GM12891 (cell line): ENCODE results near the gene PALM3.
"Not testable (repeated sequence)": the region's sequence is repeated elsewhere in the genome, so short reads cannot be mapped to it uniquely, and the experiment has no call there.

Source experiments
- DNase-seq: peaks from one replicate; pipeline ENCODE4 v3.0.0; 2011; ENCODE audit warnings: low spot score; ENCODE audit not compliant: insufficient read length
- FAIRE-seq: peaks from 2 replicates; lab custom pipeline; 2011; peaks lifted over from hg19 to GRCh38; lab: Jason Lieb, UNC
- PAX5 ChIP-seq: IDR thresholded peaks from 2 replicates; pipeline ENCODE4 v1.6.1; 2011; ENCODE audit warnings: low read length, moderate library complexity, mild to moderate bottlenecking; ENCODE audit not compliant: insufficient read depth, severe bottlenecking
- POLR2A ChIP-seq: IDR thresholded peaks from 2 replicates; pipeline ENCODE4 v1.6.1; 2011; ENCODE audit warnings: low read depth, low read length, control low read depth
- POLR2AphosphoS5 ChIP-seq: IDR thresholded peaks from 2 replicates; pipeline ENCODE4 v1.6.1; 2011; ENCODE audit warnings: low read depth, low read length, control low read depth
- POU2F2 ChIP-seq: IDR thresholded peaks from 2 replicates; pipeline ENCODE4 v1.6.1; 2011; ENCODE audit warnings: low read depth, mild to moderate bottlenecking, control low read depth, low read length, moderate library complexity
- SPI1 ChIP-seq: IDR thresholded peaks from 2 replicates; pipeline ENCODE4 v1.6.1; 2011; ENCODE audit warnings: low read depth, low read length, control low read depth
- TAF1 ChIP-seq: IDR thresholded peaks from 2 replicates; pipeline ENCODE4 v1.6.1; 2011; ENCODE audit warnings: low read depth, low read length, control low read depth

PALM3 gene

GRCh38 chr19:14054099-14054498, 7.8 kb downstream of the PALM3 start:
- no peak for FAIRE-seq

GRCh38 chr19:14053500-14053899, 8.4 kb downstream of the PALM3 start:
- FAIRE-seq = no peak
- DNase-seq = no peak
- TF ChIP-seq POLR2AphosphoS5 = 0 out of 2 replicates have a peak, but pooled peaks have one; percentile 6
- no peak for TF ChIP-seq POU2F2
- no peak for TF ChIP-seq SPI1
- TF ChIP-seq POLR2A = peak; percentile 18; the same call in 1 of the 2 replicates

More at GRCh38 chr19:14054099-14054498, 7.8 kb downstream of the PALM3 start:
- DNase-seq = no peak
- no peak for TF ChIP-seq POLR2AphosphoS5
- no peak for TF ChIP-seq SPI1
- no peak for TF ChIP-seq PAX5
- no peak for TF ChIP-seq TAF1
- no peak for TF ChIP-seq POU2F2
- no peak for TF ChIP-seq POLR2A

GRCh38 chr19:14053032-14053431, 8.8 kb downstream of the PALM3 start:
- TF ChIP-seq POU2F2 = no peak
- TF ChIP-seq POLR2AphosphoS5 = no peak
- no peak for TF ChIP-seq PAX5
- no peak for TF ChIP-seq SPI1
- TF ChIP-seq POLR2A = no peak
- no peak for TF ChIP-seq TAF1
- no peak for DNase-seq
- no peak for FAIRE-seq

GRCh38 chr19:14052470-14052869, 9.4 kb downstream of the PALM3 start:
- no peak for FAIRE-seq
- TF ChIP-seq TAF1 (no peak), PAX5 (no peak), POLR2A (no peak), POU2F2 (no peak), SPI1 (no peak), POLR2AphosphoS5 (no peak)
- no peak for DNase-seq

- TF ChIP-seq SPI1 (no peak), POU2F2 (no peak), TAF1 (no peak), POLR2AphosphoS5 (no peak), POLR2A (no peak), PAX5 (no peak)
- DNase-seq (no peak), FAIRE-seq (no peak)
Measured at GRCh38 chr19:14051980-14052379, 9.9 kb downstream of the PALM3 start.

GRCh38 chr19:14050961-14051360, 10.9 kb downstream of the PALM3 start:
- not testable (repeated sequence) for DNase-seq, FAIRE-seq

DNA sequence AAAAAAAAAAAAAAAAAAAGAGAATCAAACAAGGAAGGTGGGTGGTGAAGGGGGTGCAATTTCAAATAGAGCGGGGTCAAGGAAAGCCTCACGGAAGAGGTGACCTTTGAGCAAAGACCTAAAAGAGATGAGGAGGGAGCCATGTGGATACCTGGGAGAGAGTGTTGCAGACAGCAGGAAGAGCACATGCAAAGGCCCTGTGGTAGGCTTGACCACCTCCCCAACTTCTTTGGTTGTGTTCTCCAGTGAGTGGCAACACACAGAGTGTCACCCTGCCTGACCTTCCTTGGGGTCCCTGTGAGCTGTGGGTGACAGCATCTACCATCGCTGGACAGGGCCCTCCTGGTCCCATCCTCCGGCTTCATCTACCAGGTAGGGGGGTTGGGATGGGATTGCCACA, 11.4 kb downstream of the PALM3 start:
- no peak for DNase-seq
- TF ChIP-seq SPI1 = no peak
- TF ChIP-seq POU2F2 = no peak
- no peak for TF ChIP-seq PAX5
- TF ChIP-seq POLR2AphosphoS5 = no peak
- no peak for TF ChIP-seq POLR2A
- no peak for TF ChIP-seq TAF1
- no peak for FAIRE-seq

DNA sequence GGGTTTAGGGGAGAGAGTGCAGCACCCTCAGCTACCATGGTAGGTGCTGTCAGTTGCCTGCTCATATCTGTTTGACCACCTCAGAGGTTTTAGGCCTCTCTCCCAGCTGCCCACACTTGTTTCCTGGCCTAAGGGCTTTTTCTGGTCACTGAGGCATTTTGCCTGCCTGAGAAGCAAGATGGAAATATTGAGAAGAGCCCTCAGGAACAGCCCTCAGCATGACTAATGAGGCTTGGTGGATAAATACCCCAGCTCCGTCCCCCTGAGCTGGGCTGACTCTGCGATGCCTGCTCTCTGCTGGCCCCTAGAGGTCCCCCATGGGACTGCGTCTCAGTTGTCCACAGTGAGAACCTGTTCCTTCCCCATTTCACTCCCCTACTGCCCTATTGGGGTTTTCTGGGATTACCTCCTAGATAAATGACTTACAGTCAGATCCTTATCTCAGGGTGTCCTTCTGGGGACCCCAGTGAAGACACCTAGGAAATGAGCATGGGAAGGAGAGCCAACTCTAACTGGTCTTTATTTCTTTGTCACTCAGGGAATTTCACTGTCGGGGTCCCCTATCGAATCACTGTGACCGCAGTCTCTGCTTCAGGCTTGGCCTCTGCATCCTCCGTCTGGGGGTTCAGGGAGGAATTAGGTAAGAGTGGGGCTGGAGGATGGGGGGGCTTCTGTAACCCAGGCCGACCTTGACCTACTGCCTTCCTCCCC, 13.3 kb downstream of the PALM3 start:
- FAIRE-seq (peak; percentile 70), DNase-seq (peak; percentile 71)
- TF ChIP-seq PAX5 (no peak), POU2F2 (no peak), POLR2AphosphoS5 (no peak), POLR2A (no peak), TAF1 (no peak), SPI1 (no peak)

- FAIRE-seq, DNase-seq: not testable (repeated sequence)
Measured at GRCh38 chr19:14047866-14048265, 14.0 kb downstream of the PALM3 start.

DNA sequence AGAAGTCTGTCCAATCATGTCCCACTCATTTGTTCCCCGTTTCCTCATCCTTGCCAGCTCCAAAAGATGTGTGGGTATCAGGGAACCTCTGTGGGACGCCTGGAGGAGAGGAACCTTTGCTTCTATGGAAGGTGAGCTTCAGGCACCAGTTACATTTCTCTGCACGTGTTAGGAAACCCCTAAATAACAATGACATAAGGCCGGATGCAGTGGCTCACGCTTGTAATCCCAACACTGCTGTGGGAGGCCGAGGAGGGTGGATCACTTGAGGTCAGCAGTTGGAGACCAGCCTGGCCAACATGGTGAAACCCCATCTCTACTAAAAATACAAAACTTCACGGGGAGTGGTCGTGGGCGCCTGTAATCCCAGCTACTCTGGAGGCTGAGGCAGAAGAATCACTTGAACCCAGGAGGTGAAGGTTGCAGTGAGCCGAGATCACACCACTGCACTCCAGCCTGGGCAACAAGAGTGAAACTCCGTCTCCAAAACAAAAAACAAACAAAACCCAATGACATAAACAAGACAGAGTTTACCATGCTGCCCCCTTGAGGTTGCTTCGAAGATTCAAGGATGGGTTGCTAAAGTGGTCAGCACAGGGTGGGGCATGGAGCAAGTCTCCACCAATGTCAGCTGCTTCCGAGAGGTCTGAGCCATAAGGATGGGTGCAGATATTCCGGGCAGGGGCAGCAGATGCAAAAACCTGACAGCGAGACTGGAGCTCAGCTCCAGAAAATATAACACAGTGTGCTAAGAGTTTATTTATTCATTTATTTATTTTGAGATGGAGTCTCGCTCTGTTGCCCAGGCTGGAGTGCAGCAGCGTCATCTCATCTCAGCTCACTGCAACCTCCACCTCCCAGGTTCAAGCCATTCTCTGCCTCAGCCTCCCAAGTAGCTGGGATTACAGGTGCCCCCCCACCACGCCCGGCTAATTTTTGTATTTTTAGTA, 18.9 kb downstream of the PALM3 start:
- not testable (repeated sequence) for DNase-seq
- TF ChIP-seq TAF1 = 0 out of 2 replicates have a peak, but pooled peaks have one; percentile 16
- peak; percentile 34; the same call in 1 of the 2 replicates for TF ChIP-seq POU2F2
- peak; percentile 87 for FAIRE-seq
